Measurements from ENCODE around the gene NTF3.

Gene NTF3

DNA sequence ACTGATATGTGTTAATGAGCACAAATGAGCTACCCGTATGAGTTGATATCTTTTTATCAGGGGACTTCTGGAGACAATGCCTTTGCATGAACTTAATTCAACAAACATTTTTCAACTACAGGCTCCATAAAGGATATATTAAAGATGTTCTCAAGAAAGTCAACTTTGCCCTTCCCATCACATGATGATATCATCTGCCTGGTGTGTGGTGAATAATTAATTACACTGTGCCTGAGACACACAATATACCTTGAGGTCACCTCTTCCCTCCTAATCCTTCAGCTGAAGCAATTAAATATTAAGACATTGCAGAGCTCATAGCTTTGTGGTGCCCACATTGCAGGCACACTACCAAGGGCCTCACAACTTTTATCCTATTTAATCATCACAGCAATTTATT is 22.3 kb upstream of the NTF3 start:
- DNase-seq (ENCODE audit: low read depth): no peak
- no peak overlapping the region for H3K4me3 ChIP-seq (ENCODE audit: low read length)
- no peak for TF ChIP-seq CTCF (conservative IDR thresholded peaks at IDR 0.05; ENCODE audit: low read length)

GRCh38 chr12:5416571-5416970 is 15.3 kb upstream of the NTF3 start:
- no peak for TF ChIP-seq CTCF (conservative IDR thresholded peaks at IDR 0.05; ENCODE audit: low read length)
- DNase-seq (ENCODE audit: low read depth): no peak
- H3K4me3 ChIP-seq (ENCODE audit: low read length): no peak overlapping the region

DNA sequence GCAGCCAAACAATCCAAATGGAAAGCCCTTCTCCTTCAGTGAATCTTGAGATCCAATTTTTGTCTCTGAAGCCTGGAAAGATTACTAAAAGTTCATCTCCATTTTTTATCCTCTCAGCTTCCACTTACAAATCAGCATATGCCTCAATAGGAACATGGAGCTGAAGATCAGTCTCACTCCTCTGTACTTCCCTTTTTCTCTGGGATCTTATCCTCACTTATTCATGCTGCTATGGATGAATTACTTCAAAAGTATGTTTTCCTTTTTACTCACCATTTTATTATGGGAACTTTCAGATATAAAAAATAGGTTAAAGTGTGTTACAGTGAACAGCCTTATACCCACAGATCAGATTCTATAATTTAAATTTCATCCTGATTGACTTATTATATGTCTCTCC is 14.4 kb upstream of the NTF3 start:
- TF ChIP-seq CTCF (conservative IDR thresholded peaks at IDR 0.05; ENCODE audit: low read length): no peak
- H3K4me3 ChIP-seq (ENCODE audit: low read length): no peak overlapping the region
- no peak for DNase-seq (ENCODE audit: low read depth)

- peak overlapping the region; percentile 33 for H3K4me3 ChIP-seq (ENCODE audit: low read length)
- peak; percentile 60 for DNase-seq (ENCODE audit: low read depth)
- TF ChIP-seq CTCF (conservative IDR thresholded peaks at IDR 0.05; ENCODE audit: low read length): peak; percentile 82
Observed at GRCh38 chr12:5428332-5429221, 3.3 kb upstream of the NTF3 start.

GRCh38 chr12:5429741-5430557 is 2.0 kb upstream of the NTF3 start:
- TF ChIP-seq CTCF (conservative IDR thresholded peaks at IDR 0.05; ENCODE audit: low read length): no peak
- peak overlapping the region; percentile 95 for H3K4me3 ChIP-seq (ENCODE audit: low read length)
- DNase-seq (ENCODE audit: low read depth): no peak

DNA sequence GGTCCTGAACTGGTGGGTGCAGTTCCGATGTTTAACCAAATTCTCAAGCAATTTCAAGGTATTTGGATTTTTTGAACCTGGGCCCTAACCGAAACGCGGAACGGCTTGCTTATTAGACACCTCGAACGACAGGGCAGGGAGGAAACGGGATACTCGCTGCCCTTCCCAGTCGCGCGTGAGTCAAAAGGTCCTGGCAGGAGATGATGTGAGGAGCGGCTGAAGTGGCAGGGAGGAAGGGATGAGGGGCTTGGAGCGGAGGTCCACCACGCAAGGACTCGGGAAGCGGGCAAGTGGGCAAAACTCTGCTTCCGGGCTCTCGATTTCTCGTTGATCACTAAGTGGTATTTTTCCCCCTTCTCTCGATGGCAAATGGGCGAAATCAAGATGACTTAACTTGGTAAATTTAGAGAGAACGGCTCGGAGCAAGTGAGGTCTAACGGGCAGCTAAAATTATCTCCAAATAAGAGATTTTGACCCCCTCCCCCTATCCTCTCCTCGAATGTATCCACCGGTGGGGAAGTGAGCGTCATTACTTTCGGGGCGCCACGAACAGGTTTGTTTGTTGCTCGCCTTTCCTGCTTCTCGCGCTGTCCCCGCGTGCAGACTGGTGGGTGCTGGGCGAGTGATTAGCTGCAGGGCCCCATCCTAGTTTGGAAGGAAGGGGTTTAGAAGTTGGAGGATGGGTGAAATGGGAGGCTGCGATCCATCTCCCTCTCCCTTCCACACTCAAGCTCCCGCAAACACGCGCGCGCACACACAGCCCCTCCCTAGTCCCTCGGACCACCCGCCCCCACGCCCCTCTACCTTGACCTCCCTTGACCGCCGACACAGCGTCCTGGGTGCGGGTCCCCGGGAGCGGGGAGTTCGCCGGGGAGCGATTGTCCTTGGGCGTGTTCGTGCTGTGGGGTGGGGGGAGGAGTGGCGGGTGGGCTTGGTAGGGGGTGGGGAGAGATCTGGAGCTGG is 986 bp upstream of the NTF3 start:
- no peak for DNase-seq (ENCODE audit: low read depth)
- H3K4me3 ChIP-seq (ENCODE audit: low read length): peak overlapping the region; percentile 95
- no peak for TF ChIP-seq CTCF (conservative IDR thresholded peaks at IDR 0.05; ENCODE audit: low read length)

All from AG10803 (cell line).